Heart left ventricle (tissue), 16 donors: ENCODE results near the gene AGRN. TPM values are rescaled to one million over a fixed set of nuclear protein-coding genes. Genes with fewer than 3 reads are reported as not detected.
"Not testable (repeated sequence)": the region's sequence is repeated elsewhere in the genome, so short reads cannot be mapped to it uniquely, and the experiment has no call there.

Source experiments
- ATAC-seq, 4 donors: fragments of 200-7000 bp; cut with Tn5 transposase; one replicate each; pipeline ENCODE4 v1.9.1; 2020 to 2022; ENCODE audit warnings: moderate library complexity in 4 of 4, mild to moderate bottlenecking in 3 of 4, moderate number of reproducible peaks in 1 of 4
- DNase-seq, 5 donors: peaks; one replicate each; pipeline ENCODE4 v3.0.0-alpha.2; 2020
- H3K27ac ChIP-seq, 12 donors: fragments of 200-600 bp; sonication (generic) in 4 of 12; one replicate each; pipeline versions ENCODE4 v1.5.0 to v1.8.0; 2016 to 2022; ENCODE audit warnings: mild to moderate bottlenecking in 2 of 12
- H3K27me3 ChIP-seq, 9 donors: fragments of 200-600 bp; sonication (generic) in 2 of 9; one replicate each; pipeline versions ENCODE4 v1.5.1 to v1.8.0; 2016 to 2022; ENCODE audit warnings: mild to moderate bottlenecking in 3 of 9
- H3K36me3 ChIP-seq, 9 donors: fragments of 200-600 bp; sonication (generic) in 2 of 9; one replicate each; pipeline versions ENCODE4 v1.5.0 to v1.8.0; 2018 to 2022; ENCODE audit warnings: mild to moderate bottlenecking in 2 of 9
- H3K4me1 ChIP-seq, 12 donors: fragments of 200-600 bp; sonication (generic) in 4 of 12; one replicate each; pipeline versions ENCODE4 v1.5.0 to v1.8.0; 2016 to 2022; ENCODE audit warnings: mild to moderate bottlenecking in 3 of 12
- H3K4me3 ChIP-seq, 12 donors: fragments of 200-600 bp; sonication (generic) in 4 of 12; one replicate each; pipeline versions ENCODE4 v1.5.0 to v1.8.0; 2017 to 2022; ENCODE audit warnings: mild to moderate bottlenecking in 9 of 12, moderate library complexity in 4 of 12
- H3K9me3 ChIP-seq, 12 donors: fragments of 200-600 bp; sonication (generic) in 4 of 12; one replicate each; pipeline versions ENCODE4 v1.5.0 to v1.8.0; 2016 to 2022; ENCODE audit warnings: mild to moderate bottlenecking in 1 of 12
- CTCF ChIP-seq, 12 donors: fragments of 200-600 bp; sonication (generic) in 4 of 12; IDR thresholded peaks; one replicate each; pipeline versions ENCODE4 v1.5.0 to v1.8.0; 2018 to 2022; ENCODE audit warnings: antibody characterized with exemption in 12 of 12, mild to moderate bottlenecking in 5 of 12
- POLR2A ChIP-seq, 2 donors: fragments of 450-650 bp; IDR thresholded peaks; one replicate each; pipeline ENCODE4 v1.6.1; 2017; ENCODE audit warnings: antibody characterized with exemption in 2 of 2, mild to moderate bottlenecking in 2 of 2, moderate library complexity in 2 of 2
- WGBS, 4 donors: extraction: QIAGEN DNeasy Blood & Tissue Kit in 2 of 4; methylation state at CpG; one replicate each; pipeline versions ENCODE4 v1.1.5 to v1.1.7; 2013 to 2018; 5-methylcytosine and 5-hydroxymethylcytosine counted together
- intact Hi-C, 10 donors: fragments of 100-400 bp; cut with DNase I; formaldehyde crosslinking; loops; one replicate each; pipeline versions ENCODE4 v1.11.1 to v1.14.2; 2022
- polyA plus RNA-seq, 2 donors: library from polyadenylated mRNA; stranded (reverse); fragments of 200-250 nt; gene quantifications; one replicate each; pipeline ENCODE4 v1.2.3, GENCODE V29; 2013
- total RNA-seq, 9 donors: library from RNA; depleted of rRNA in 2 of 9; stranded (reverse); fragments of >200 nt in 2 of 9; fragmentation: NEBNext Ultra II Directional in 3 of 9; extraction: Animal tissue kit (Norgen Biotek cat#: 25700) in 3 of 9; gene quantifications; one replicate each; pipeline versions ENCODE4 v1.1.0 to v1.2.4, GENCODE V29; 2016 to 2023
- donor health status: ischemic (EF 13 %, LVEDD 7.1; RV severe dilation, severe dysfunction).
- donor health status: healthy with polysubstance abuse.
- donor health status: DM: no; HTN: yes; CAD: no.
- donor health status: DM: no; HTN: no; CAD: no.
- donor health status: ischemic (EF 25% LVEDD 6.9; RV normal size, moderate dysfunction).
- donor health status: ischemic (EF 25% LVEDD 5.7; RV mildly dilated, moderate dysfunction).
- donor health status: healthy.
- donor health status: DM: yes; HTN: yes; CAD: no.
- donor health status: ischemic (EF 35%, LVEDD 5.7; RV mildly dilated, moderate dysfunction).
- donor health status: nonischemic (EF 11% LVEDD 7.7; RV severe dilation, severe dysfunction).
- donor health status: DM: yes; HTN: yes; CAD: no.
- donor health status: PGD.
- donor health status: ischemic (EF 29% LVEDD 5.4; RV normal size, mild dysfunction).
- donor health status: nonischemic (EF 23%, LVEDD 6.1; RV moderate dilation, normal function).

Gene AGRN
- total and polyA plus RNA-seq, 11 donors = 9.7 to 45.7 (median 18.6) TPM

DNA sequence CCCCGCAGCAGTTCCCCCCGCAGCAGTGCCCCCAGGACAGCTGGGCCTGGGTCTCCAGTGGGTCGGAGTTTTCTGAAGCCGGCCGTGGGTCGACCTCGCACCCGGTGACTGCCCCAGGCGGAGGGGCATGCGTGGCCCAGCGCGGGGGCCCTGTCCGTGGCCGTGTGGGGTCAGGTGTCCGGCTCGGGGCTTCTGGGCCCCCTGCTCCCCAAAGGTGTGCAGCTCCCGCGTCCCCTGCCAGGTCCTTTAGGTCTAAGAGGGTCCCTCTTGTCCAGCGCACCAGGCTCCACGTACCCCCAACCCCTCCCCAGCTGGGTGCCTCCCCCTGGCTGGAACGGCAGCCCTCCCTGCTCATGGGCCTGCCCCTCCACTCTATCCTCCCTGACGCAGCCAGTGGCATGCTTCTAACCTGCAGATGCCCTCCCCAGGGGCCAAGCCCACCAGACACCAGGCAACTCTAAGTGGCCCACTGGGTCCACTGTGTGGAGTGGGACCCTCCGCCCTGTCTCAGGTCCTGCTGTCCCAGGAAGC lies 14.1 kb upstream of the AGRN start:
- DNase-seq (peak in 2 of 5 donors; percentile 27 to 58), ATAC-seq (no peak)
- Histone ChIP-seq H3K4me1 (peaks cover 10 to 38% (median 25%) of the 10 kb centered on the region in 12 donors), H3K4me3 (no peak overlapping the region), H3K27ac (peak overlapping the region in 2 of 12 donors; percentile 31 to 54), H3K36me3 (peaks cover 0 to 4% (median 0%) of the 10 kb centered on the region in 9 donors), H3K27me3 (peaks cover 0 to 31% (median 0%) of the 10 kb centered on the region in 9 donors), H3K9me3 (no peaks in the 10 kb centered on the region)
- intact Hi-C loops = no loop called here
- TF ChIP-seq CTCF (IDR thresholded peaks at IDR 0.05) = no peak
- WGBS, 4 donors = 53 to 79% (median 58%) methylated on average over 2 to 23 of the region's 23 CpGs

- Histone ChIP-seq H3K27me3 (peaks cover 0 to 24% (median 0%) of the 10 kb centered on the region in 9 donors), H3K4me3 (no peak overlapping the region), H3K4me1 (peaks cover 9 to 31% (median 21%) of the 10 kb centered on the region in 12 donors), H3K36me3 (peaks cover 0 to 4% (median 0%) of the 10 kb centered on the region in 9 donors), H3K9me3 (no peaks in the 10 kb centered on the region), H3K27ac (no peak overlapping the region)
- 79 to 87% (median 84%) methylated on average over 28 to 37 of the region's 37 CpGs for WGBS, 4 donors
- intact Hi-C loops = no loop called here
- peak in 4 of 5 donors; percentile 18 to 40 (median 32) for DNase-seq
- TF ChIP-seq CTCF (IDR thresholded peaks at IDR 0.05) (no peak), POLR2A (IDR thresholded peaks at IDR 0.05) (no peak)
- no peak for ATAC-seq
Measured at GRCh38 chr1:1006305-1007159, 13.4 kb upstream of the AGRN start.

DNA sequence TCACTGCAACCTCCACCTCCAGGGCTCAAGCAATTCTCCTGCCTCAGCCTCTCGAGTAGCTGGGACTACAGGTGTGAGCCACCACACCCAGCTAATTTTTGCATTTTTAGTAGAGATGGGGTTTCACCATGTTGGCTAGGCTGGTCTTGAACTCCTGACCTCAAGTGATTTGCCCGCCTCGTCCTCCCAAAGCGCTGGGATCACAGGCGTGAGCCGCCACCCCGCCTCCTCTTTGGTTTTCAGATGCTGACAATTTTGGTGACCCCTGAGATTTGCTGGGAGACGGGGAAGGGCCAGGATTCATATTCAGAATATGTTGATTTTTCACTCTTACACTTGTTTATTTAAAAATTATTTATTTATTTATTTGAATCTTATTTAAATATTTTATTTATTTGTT lies 9.8 kb upstream of the AGRN start:
- ATAC-seq = not testable (repeated sequence)
- peak in 1 of 5 donors; percentile 28 for DNase-seq

DNA sequence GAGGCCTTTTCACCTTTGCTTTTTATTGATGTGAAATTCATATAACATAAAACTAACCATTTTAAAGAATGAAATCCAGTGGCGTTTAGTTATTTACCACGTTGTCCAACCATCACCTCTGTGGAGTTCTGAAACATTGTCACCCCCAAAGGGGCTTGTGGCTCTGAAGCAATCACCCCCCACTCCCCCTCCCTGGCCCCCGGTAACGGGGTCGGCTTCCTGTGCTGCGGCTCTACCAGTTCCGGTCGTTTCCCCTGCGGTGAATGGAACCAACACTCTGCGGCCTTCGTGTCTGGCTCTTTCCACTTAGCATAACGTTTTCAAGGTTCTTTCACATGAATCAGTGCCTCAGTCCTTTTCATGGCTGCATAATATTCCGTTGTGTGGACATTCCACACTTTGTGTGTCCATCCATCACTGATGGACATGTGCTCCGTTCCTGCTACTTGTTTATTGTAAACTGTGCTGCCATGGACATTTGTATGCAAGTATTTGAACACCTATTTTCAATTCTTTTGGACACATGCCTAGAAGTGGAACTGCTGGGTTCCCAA lies 8.4 kb upstream of the AGRN start:
- 83 to 87% (median 85%) methylated on average over 14 of the region's 14 CpGs for WGBS, 4 donors
- H3K27me3 ChIP-seq = no peaks in the 10 kb centered on the region
- no peaks in the 10 kb centered on the region for H3K9me3 ChIP-seq
- intact Hi-C loops = no loop called here
- H3K36me3 ChIP-seq = no peaks in the 10 kb centered on the region
- H3K27ac ChIP-seq = no peak overlapping the region
- H3K4me3 ChIP-seq = no peak overlapping the region
- no peak for ATAC-seq
- H3K4me1 ChIP-seq = peaks cover 0 to 27% (median 17%) of the 10 kb centered on the region in 12 donors
- DNase-seq = peak in 2 of 5 donors; percentile 13 to 48
- TF ChIP-seq POLR2A (IDR thresholded peaks at IDR 0.05) (no peak), CTCF (IDR thresholded peaks at IDR 0.05) (no peak)

More for the DNA sequence above, 9.8 kb upstream of the AGRN start:
- H3K27ac ChIP-seq, H3K4me3 ChIP-seq, H3K9me3 ChIP-seq, H3K36me3 ChIP-seq, intact Hi-C loops, H3K27me3 ChIP-seq: not testable (repeated sequence)
- H3K4me1 ChIP-seq = peaks cover 8 to 34% (median 24%) of the 10 kb centered on the region in 12 donors
- WGBS, 4 donors = 90 to 97% (median 93%) methylated on average over 8 of the region's 8 CpGs

GRCh38 chr1:1012736-1013104 lies 7.2 kb upstream of the AGRN start:
- H3K4me1 ChIP-seq = peaks cover 0 to 27% (median 17%) of the 10 kb centered on the region in 12 donors
- H3K27ac ChIP-seq = peak overlapping the region; percentile 29 to 97 (median 92)
- ATAC-seq, H3K9me3 ChIP-seq, intact Hi-C loops, H3K36me3 ChIP-seq, H3K27me3 ChIP-seq: not testable (repeated sequence)
- DNase-seq = peak in 3 of 5 donors; percentile 13 to 25 (median 25)
- H3K4me3 ChIP-seq = peak overlapping the region; percentile 43 to 92 (median 74)
- 58 to 65% (median 62%) methylated on average over 13 of the region's 13 CpGs for WGBS, 4 donors
